Fibroblast of skin of left biceps (primary cell): ENCODE measurements around the gene GATB.

Source experiments
- DNase-seq, 2 experiments: peaks; one replicate each; pipeline ENCODE4 v3.0.0-alpha.2; 2013; ENCODE audit warnings: low read depth in 2 of 2

The GATB gene

GRCh38 chr4:151760712-151761661 lies at the start of gene GATB:
Gene GATB (minus strand): TSS chr4:151761007. CDS start chr4:151760982, 25 bp downstream.
- peak; percentile 89 to 90 for DNase-seq

- DNase-seq = no peak
Measured at GRCh38 chr4:151810476-151810875, 49.7 kb upstream of the GATB start.

- no peak for DNase-seq
Measured at GRCh38 chr4:151809716-151810115, 48.9 kb upstream of the GATB start.

GRCh38 chr4:151808542-151808941 lies 47.7 kb upstream of the GATB start:
- DNase-seq = no peak

GRCh38 chr4:151808120-151808529 lies 47.3 kb upstream of the GATB start:
- no peak for DNase-seq

GRCh38 chr4:151807220-151807619 lies 46.4 kb upstream of the GATB start:
- DNase-seq = no peak

- DNase-seq = peak; percentile 12 to 15
Measured at GRCh38 chr4:151806511-151806927, 45.7 kb upstream of the GATB start.

GRCh38 chr4:151804821-151805220 lies 44.0 kb upstream of the GATB start:
- no peak for DNase-seq

GRCh38 chr4:151804086-151804630 lies 43.4 kb upstream of the GATB start:
- no peak for DNase-seq

- DNase-seq = no peak
Measured at GRCh38 chr4:151803246-151803645, 42.4 kb upstream of the GATB start.

- no peak for DNase-seq
Measured at GRCh38 chr4:151801547-151802516, 41.0 kb upstream of the GATB start.

GRCh38 chr4:151799417-151800012 lies 38.7 kb upstream of the GATB start:
- no peak for DNase-seq

GRCh38 chr4:151798678-151799416 lies 38.0 kb upstream of the GATB start:
- DNase-seq = no peak

- no peak for DNase-seq
Measured at GRCh38 chr4:151797853-151798252, 37.0 kb upstream of the GATB start.

- no peak for DNase-seq
Measured at GRCh38 chr4:151797131-151797530, 36.3 kb upstream of the GATB start.

- DNase-seq = no peak
Measured at GRCh38 chr4:151796106-151796505, 35.3 kb upstream of the GATB start.

GRCh38 chr4:151792995-151793394 lies 32.2 kb upstream of the GATB start:
- DNase-seq = no peak

- no peak for DNase-seq
Measured at GRCh38 chr4:151792530-151792929, 31.7 kb upstream of the GATB start.

GRCh38 chr4:151788021-151788420 lies 27.2 kb upstream of the GATB start:
- no peak for DNase-seq

- DNase-seq = no peak
Measured at GRCh38 chr4:151786158-151786495, 25.3 kb upstream of the GATB start.
